H9 (cell line): ENCODE results near the gene VGLL3. TPM values are rescaled to one million over a fixed set of nuclear protein-coding genes. Genes with fewer than 3 reads are reported as not detected.

Experiments
- DNase-seq: peaks from one replicate; pipeline ENCODE4 v3.0.0-alpha.2; 2017
- H2AFZ ChIP-seq: one replicate; pipeline ENCODE4 v1.6.1; 2013; ENCODE audit warnings: mild to moderate bottlenecking, low read length, control low read depth, moderate library complexity
- H2AK5ac ChIP-seq: 2 replicates; pipeline ENCODE4 v1.6.1; 2013; ENCODE audit warnings: low read length, control low read depth, mixed read lengths; ENCODE audit not compliant: insufficient read length
- H2BK120ac ChIP-seq: one replicate; pipeline ENCODE4 v1.6.1; 2013; ENCODE audit warnings: low read depth, mild to moderate bottlenecking, low read length, control low read depth, inconsistent platforms; ENCODE audit not compliant: poor library complexity, severe bottlenecking
- H2BK12ac ChIP-seq: 2 replicates; pipeline ENCODE4 v1.6.1; 2013; ENCODE audit warnings: low read length, control low read depth, mixed read lengths, low read depth; ENCODE audit not compliant: insufficient read length
- H2BK15ac ChIP-seq: 2 replicates; pipeline ENCODE4 v1.6.1; 2013; ENCODE audit warnings: low read depth, low read length, control low read depth
- H2BK20ac ChIP-seq: one replicate; pipeline ENCODE4 v1.6.1; 2013; ENCODE audit warnings: low read depth, mild to moderate bottlenecking, low read length, control low read depth, inconsistent platforms; ENCODE audit not compliant: poor library complexity, severe bottlenecking
- H2BK5ac ChIP-seq: 2 replicates; pipeline ENCODE4 v1.6.1; 2013; ENCODE audit warnings: low read length, control low read depth, mixed read lengths; ENCODE audit not compliant: insufficient read length
- H3K14ac ChIP-seq: 2 replicates; pipeline ENCODE4 v1.6.1; 2013; ENCODE audit warnings: low read length, control low read depth; ENCODE audit not compliant: insufficient read depth
- H3K18ac ChIP-seq: 2 replicates; pipeline ENCODE4 v1.6.1; 2013; ENCODE audit warnings: low read depth, mild to moderate bottlenecking, mixed read lengths, low read length, control low read depth; ENCODE audit not compliant: insufficient read length
- H3K23ac ChIP-seq: 2 replicates; pipeline ENCODE4 v1.6.1; 2013; ENCODE audit warnings: low read length, control low read depth, mixed read lengths, low read depth; ENCODE audit not compliant: insufficient read length
- H3K23me2 ChIP-seq: 2 replicates; pipeline ENCODE4 v1.6.1; 2013; ENCODE audit warnings: low read depth, mild to moderate bottlenecking, mixed read lengths, low read length, control low read depth; ENCODE audit not compliant: insufficient read length, poor library complexity, severe bottlenecking
- H3K27ac ChIP-seq: 2 replicates; pipeline ENCODE4 v1.5.1; 2013; ENCODE audit warnings: low read length, control low read depth, mixed read lengths, low read depth; ENCODE audit not compliant: insufficient read length
- H3K27me3 ChIP-seq: 2 replicates; pipeline ENCODE4 v1.6.1; 2013; ENCODE audit warnings: low read length, control low read depth, inconsistent platforms; ENCODE audit not compliant: insufficient read depth
- H3K4ac ChIP-seq: 2 replicates; pipeline ENCODE4 v1.6.1; 2013; ENCODE audit warnings: low read depth, mild to moderate bottlenecking, control low read depth, inconsistent platforms, low read length, moderate library complexity
- H3K4me1 ChIP-seq: 2 replicates; pipeline ENCODE4 v1.6.1; 2013; ENCODE audit warnings: low read length, control low read depth, inconsistent platforms; ENCODE audit not compliant: insufficient read depth
- H3K4me2 ChIP-seq: 2 replicates; pipeline ENCODE4 v1.6.1; 2013; ENCODE audit warnings: low read length, control low read depth, mixed read lengths; ENCODE audit not compliant: insufficient read length, insufficient read depth
- H3K56ac ChIP-seq: 2 replicates; pipeline ENCODE4 v1.6.1; 2013; ENCODE audit warnings: low read depth, mild to moderate bottlenecking, mixed read lengths, low read length, control low read depth; ENCODE audit not compliant: insufficient read length
- H3K79me1 ChIP-seq: 2 replicates; pipeline ENCODE4 v1.6.1; 2013; ENCODE audit warnings: low read depth, mild to moderate bottlenecking, moderate library complexity, low read length, control low read depth, inconsistent platforms; ENCODE audit not compliant: insufficient read depth, poor library complexity, severe bottlenecking
- H3K79me2 ChIP-seq: 2 replicates; pipeline ENCODE4 v1.6.1; 2013; ENCODE audit warnings: low read length, control low read depth, inconsistent platforms; ENCODE audit not compliant: insufficient read depth
- H3K9ac ChIP-seq: 2 replicates; pipeline ENCODE4 v1.6.1; 2013; ENCODE audit warnings: low read length, control low read depth, mixed read lengths; ENCODE audit not compliant: insufficient read length; ENCODE audit errors: extremely low read depth
- H3K9me3 ChIP-seq: one replicate; pipeline ENCODE4 v1.6.1; 2013; ENCODE audit warnings: low read depth, low read length, inconsistent platforms; ENCODE audit not compliant: control insufficient read depth
- H3T11ph ChIP-seq: one replicate; pipeline ENCODE4 v1.6.1; 2013; ENCODE audit warnings: mild to moderate bottlenecking, low read length, control low read depth, inconsistent platforms
- H4K20me1 ChIP-seq: one replicate; pipeline ENCODE4 v1.6.1; 2013; ENCODE audit not compliant: control insufficient read depth, insufficient read length, insufficient read depth
- H4K5ac ChIP-seq: 2 replicates; pipeline ENCODE4 v1.6.1; 2013; ENCODE audit warnings: low read depth, mild to moderate bottlenecking, mixed read lengths, low read length, control low read depth; ENCODE audit not compliant: insufficient read length
- H4K8ac ChIP-seq: replicated peaks from 2 replicates; pipeline ENCODE4 v1.6.1; 2013; ENCODE audit warnings: low read length, control low read depth, mixed read lengths, low read depth; ENCODE audit not compliant: insufficient read length
- H4K91ac ChIP-seq: 2 replicates; pipeline ENCODE4 v1.6.1; 2013; ENCODE audit warnings: low read depth, mild to moderate bottlenecking, moderate library complexity, mixed read lengths, low read length, control low read depth; ENCODE audit not compliant: insufficient read length
- H3K27ac Mint-ChIP-seq, 3 experiments: 2 replicates in 2 of 3; 3 replicates in 1 of 3; pipeline ENCODE4 v1.8.0; 2020 to 2021; ENCODE audit warnings: mixed read lengths in 3 of 3, mild to moderate bottlenecking in 1 of 3, moderate library complexity in 1 of 3
- H3K27me3 Mint-ChIP-seq: 2 replicates; pipeline ENCODE4 v1.8.0; 2021; ENCODE audit warnings: low read depth, mild to moderate bottlenecking, moderate library complexity, mixed read lengths
- H3K36me3 Mint-ChIP-seq, 3 experiments: 2 replicates in 2 of 3; 3 replicates in 1 of 3; pipeline ENCODE4 v1.8.0; 2020 to 2021; ENCODE audit warnings: low read depth in 3 of 3, mixed read lengths in 3 of 3; ENCODE audit not compliant: insufficient read depth in 1 of 3
- H3K4me1 Mint-ChIP-seq, 2 experiments: 2 replicates each; pipeline ENCODE4 v1.8.0; 2020; ENCODE audit warnings: mixed read lengths in 2 of 2
- H3K4me3 Mint-ChIP-seq, 2 experiments: 2 replicates in 1 of 2; 3 replicates in 1 of 2; pipeline ENCODE4 v1.8.0; 2020 to 2021; ENCODE audit warnings: mild to moderate bottlenecking in 2 of 2, mixed read lengths in 2 of 2, moderate library complexity in 1 of 2
- H3K9me3 Mint-ChIP-seq, 2 experiments: 2 replicates in 1 of 2; 3 replicates in 1 of 2; pipeline ENCODE4 v1.8.0; 2020; ENCODE audit warnings: mild to moderate bottlenecking in 2 of 2, mixed read lengths in 2 of 2, moderate library complexity in 1 of 2
- CTCF ChIP-seq: fragments of 200-600 bp; sonication (generic); conservative IDR thresholded peaks from 3 replicates; pipeline ENCODE4 v1.8.0; 2021; ENCODE audit warnings: antibody characterized with exemption, mild to moderate bottlenecking
- WGBS: extraction: QIAGEN DNeasy Blood & Tissue Kit; methylation state at CpG from one replicate; pipeline ENCODE4 v1.1.7; 2013; ENCODE audit warnings: missing lambda C conversion rate, low lambda C conversion rate, mixed read lengths; ENCODE audit not compliant: insufficient read length; ENCODE audit errors: extremely low coverage; 5-methylcytosine and 5-hydroxymethylcytosine counted together
- total RNA-seq: library from RNA; stranded (reverse); gene quantifications from 2 replicates; pipeline ENCODE4 v1.2.1, GENCODE V29; 2021

VGLL3 gene
- total RNA-seq, 1 experiment from 2014 or later: 19.7 TPM

GRCh38 chr3:86991482-86991815 is 500 bp upstream of the VGLL3 start:
- no peak for DNase-seq
- Histone ChIP-seq H3K79me2 (no peaks in the 10 kb centered on the region; the same call in 1 of the 2 replicates), H2BK15ac (no peak overlapping the region), H2BK5ac (no peak overlapping the region), H3K23me2 (peaks cover 7% of the 10 kb centered on the region), H2AFZ (no peak overlapping the region), H3K4me1 (no peaks in the 10 kb centered on the region), H2AK5ac (no peak overlapping the region), H3K9ac (no peak overlapping the region), H3K27me3 (no peaks in the 10 kb centered on the region; the same call in 1 of the 2 replicates), H3K18ac (no peak overlapping the region), H3K4me2 (peak overlapping the region; percentile 82), H2BK12ac (no peak overlapping the region), H3K9me3 (no peaks in the 10 kb centered on the region), H3K14ac (no peak overlapping the region), H4K91ac (no peak overlapping the region), H3K79me1 (no peaks in the 10 kb centered on the region), H3K27ac (no peak overlapping the region), H3K23ac (no peak overlapping the region), H2BK120ac (no peak overlapping the region), H3T11ph (no peak overlapping the region), H3K56ac (no peak overlapping the region), H4K8ac (no peak overlapping the region), H3K4ac (no peak overlapping the region), H4K5ac (no peak overlapping the region), H2BK20ac (no peak overlapping the region), H4K20me1 (no peaks in the 10 kb centered on the region)
- TF ChIP-seq CTCF: no peak
- Mint-ChIP-seq H3K36me3 (no peaks in the 10 kb centered on the region), H3K27me3 (peaks cover 17% of the 10 kb centered on the region), H3K27ac (peak overlapping the region; percentile 13 to 93 (median 93); a peak in 5 of 7 replicates), H3K9me3 (no peaks in the 10 kb centered on the region), H3K4me1 (peaks cover 25 to 30% of the 10 kb centered on the region in 2 experiments), H3K4me3 (peak overlapping the region; percentile 69 to 75)
- no CpG with 5 or more reads among the region's 7 CpGs for WGBS
